NCI-H2029 (cell line): ENCODE data around the gene ARHGAP26.

ENCODE experiments used
- DNase-seq: peaks from one replicate; lab custom pipeline; 2025; lab: John Stamatoyannopoulos, UW

The ARHGAP26 gene

DNA sequence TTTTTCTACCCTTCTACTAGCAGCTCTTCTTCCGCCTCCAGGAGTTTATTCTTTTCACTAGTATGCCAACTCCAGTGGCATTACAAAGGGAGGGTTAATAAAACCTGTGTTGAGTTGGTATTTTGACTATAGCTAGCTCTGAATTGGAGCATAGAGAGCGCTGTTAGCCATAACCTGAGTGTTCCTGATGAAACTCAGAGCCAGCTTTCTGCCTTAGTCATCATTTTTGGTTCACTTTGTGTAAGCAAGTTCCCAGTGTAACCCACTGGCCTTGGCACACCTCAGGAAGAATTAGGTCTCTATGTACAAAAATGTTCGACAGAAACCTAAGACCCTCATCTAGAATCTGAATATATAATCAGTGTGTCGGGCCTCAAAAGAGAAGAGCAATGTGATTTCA is 394.4 kb downstream of the ARHGAP26 start:
- no peak for DNase-seq

DNA sequence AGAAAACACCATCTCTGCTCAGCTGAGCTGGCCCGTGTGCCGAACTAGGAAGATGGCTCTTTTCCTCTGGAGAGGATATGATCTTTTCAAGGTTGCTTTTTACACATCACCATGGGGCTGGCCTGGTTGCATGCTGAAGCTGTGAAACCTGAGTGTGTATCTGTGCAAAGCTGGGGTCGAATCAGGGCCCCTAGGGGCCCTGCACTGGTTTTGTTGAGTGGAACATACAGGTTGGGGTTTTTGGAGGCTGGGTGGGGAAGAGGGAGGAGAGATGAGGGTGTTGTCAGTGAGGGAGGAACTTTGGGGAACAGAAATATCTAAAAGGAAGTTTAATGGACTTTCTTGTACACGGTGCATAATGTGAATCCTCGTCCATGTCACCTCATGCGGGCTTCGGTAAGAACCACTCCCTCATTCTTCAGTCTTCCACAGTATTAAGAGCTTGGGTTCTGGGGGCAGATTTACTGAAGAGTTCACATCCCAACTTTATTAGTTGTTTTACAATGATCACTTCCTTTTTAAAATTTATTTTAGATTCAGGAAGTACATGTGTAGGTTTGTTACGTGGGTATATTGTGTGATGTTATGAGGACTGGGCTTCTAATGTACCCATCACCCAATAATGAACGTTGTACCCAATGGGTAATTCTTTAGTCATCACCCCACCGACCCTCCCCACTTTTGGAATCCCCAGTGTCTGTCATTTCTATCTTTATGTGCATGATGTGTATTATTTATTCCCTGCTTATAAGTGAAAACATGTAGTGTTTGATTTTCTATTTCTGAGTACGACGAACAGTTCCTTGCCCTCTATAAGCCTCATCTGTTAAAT is 395.1 kb downstream of the ARHGAP26 start:
- DNase-seq = no peak

DNA sequence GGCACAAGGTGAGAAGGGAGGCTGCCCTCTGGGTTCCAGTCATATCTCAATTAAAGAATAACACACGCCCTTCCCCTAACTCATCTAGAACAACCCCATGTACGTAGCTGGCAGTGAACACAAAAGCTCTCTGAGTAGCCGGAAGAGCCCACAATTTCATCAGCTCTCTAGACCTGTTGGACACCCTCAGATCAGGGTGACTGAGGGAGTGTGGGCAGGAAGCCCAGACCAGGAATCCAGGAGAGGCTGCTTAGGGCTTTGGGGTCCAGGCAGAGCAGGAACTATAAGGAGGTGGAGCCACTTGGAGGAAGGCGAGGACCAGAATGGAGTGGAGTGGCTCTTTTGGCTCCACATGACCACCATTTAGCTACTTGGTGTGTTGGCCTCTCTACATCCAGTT is 395.9 kb downstream of the ARHGAP26 start:
- DNase-seq = no peak

DNA sequence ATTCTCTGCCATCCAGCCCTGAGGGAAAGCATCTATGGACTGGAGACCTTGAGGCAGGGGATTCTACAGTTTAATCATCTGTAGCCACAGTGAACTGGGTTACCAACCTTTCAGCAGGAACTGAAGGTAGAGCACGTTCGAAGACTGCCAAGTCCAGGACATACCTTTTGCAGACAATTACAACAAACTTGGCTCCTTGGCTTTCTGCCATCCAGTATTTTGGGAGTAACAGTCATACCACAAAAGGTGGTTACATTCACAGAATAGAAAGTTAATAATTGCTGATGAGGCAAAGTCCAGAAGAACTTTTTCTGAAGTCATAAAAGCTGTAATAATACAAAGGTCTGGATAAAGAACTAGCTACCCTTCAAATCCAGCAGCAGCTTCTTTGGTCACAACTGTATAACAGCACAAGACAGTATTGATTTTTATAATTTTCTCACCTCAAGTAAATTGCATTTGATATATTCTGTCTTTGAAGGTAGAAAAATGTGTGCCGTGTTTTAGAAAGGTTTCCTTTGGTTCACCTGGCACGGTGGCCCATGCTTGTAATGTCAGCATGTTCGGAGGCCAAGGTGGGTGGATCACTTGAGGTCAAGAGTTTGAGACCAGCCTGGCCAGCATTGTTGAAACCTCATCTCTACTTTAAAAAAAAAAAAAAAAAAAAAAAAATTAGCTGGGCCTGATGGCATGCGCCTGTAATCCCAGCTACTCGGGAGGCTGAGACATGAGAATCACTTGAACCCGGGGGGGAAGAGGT is 396.7 kb downstream of the ARHGAP26 start:
- no peak for DNase-seq

DNA sequence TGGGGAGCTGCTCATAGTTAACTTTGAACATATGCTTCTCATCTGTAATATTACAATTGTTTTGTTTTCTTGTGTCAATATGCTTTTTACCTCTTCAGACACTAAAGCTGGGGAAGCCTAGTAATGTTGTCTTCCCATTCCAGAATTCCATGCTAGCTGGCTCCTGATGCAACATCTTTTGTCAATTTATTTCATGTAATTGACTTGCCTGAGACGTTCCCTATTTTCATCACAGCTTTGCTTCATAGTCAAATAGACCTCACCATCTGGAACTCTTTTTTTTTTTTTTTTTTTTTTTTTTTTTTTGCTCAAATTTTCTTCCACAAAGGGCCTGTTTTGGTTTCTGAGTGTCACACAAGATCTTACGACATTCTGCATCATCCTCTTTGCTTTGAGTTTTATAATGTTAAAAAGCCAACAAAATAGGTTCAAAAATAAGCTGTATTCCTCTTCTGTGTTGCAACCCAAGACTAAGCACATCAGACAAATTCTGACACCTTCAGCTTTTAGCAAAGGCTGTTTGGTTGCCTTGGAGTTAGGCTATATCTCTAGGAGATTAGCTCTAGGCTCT is 398.1 kb downstream of the ARHGAP26 start:
- DNase-seq = no peak

DNA sequence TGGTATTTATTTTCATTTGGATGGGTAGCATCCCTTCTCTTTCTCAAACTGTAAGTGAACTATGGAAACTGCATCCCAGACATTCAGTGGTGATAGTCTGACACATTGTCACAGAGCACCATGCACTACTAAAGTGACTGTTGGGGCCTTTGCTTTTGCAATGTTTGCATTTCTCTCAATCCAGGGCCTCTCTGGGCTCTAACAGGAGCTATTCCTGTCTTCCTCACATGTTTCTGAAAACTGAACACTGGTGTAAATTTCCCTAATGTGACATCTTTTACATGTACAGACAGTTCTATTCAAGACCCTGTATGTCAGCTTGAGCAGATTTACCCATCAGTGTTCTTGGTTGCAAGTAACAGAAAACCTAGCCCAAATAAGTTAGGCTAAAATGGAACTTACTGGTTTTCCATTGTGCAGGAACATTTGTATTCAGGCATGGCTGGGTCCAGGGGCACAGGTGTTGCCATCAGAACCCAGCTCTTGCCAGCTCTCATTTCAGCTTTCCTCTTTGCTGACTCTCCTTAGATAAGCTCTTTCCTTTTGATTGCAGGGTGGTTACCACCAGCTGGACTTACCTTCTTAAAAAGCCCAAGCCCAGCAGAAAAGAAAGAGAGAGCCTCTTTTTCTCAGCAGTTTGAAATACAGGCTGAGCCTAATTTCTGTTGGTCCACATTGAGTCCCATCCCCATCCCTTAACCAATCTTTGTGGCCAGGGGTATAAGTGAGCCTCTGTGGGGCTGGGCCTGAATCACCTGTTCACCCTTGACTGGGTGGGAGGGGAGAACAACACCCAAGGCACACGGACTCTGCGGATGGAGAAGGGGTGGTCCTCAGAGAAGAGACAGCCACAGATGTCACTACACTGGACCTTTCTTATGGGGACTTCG is 399.0 kb downstream of the ARHGAP26 start:
- DNase-seq = no peak

DNA sequence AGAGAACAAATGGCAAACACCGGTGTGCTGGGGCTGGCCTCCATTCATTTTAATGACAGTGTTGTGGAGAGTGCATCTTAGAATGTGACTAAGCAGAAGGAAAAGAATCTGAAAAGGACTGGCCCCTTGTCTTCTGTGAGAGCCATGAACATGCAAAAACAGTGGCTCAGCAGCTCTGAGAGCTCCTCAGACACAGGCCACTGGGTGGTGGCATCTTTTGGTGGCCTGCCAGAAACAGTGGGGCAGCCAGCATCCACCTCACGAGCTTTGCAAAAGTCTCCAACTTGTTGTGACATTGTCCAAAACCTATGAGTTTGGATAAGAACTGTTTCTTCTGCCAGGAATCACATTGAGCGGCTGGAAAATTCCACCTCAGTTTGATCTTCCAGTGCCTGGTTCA is 399.9 kb downstream of the ARHGAP26 start:
- no peak for DNase-seq

DNA sequence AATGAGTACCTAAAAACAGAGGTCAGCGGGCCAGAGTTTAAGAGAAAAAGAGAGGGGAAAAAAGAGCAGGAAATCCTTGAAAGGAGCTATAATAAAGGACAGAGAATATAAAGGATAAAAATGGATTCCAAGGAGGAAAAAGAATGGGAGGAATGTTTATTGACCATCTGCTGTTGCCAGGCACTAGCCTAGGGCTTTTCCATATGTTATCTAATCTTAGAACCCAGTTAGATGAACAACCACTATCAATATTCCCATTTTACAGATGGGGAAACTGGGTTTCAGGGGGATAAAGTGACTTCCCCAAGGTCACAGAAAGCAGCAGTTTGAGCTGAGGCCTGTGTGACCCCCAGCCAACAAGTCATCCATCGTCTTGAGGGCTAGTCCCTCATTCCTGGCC is 400.8 kb downstream of the ARHGAP26 start:
- DNase-seq = no peak

DNA sequence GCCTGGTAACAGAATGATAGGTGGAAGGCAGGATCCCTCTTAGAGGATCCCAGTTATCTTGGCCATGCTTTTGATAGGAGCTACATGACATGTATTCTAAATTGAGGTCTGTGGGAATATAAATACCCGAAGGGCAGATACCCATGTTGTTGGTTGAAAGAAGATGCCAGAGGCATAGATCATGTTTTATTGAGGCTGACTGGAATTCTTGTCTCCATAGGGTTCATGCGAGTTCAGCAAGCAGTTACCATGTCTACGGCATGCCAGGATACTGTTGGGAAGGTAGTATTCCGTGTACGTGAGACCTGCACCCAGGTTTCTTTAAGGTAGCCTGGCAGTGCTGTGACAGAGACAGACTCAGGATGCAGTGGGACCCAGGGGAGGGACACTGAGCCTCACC is 402.6 kb downstream of the ARHGAP26 start:
- no peak for DNase-seq

DNA sequence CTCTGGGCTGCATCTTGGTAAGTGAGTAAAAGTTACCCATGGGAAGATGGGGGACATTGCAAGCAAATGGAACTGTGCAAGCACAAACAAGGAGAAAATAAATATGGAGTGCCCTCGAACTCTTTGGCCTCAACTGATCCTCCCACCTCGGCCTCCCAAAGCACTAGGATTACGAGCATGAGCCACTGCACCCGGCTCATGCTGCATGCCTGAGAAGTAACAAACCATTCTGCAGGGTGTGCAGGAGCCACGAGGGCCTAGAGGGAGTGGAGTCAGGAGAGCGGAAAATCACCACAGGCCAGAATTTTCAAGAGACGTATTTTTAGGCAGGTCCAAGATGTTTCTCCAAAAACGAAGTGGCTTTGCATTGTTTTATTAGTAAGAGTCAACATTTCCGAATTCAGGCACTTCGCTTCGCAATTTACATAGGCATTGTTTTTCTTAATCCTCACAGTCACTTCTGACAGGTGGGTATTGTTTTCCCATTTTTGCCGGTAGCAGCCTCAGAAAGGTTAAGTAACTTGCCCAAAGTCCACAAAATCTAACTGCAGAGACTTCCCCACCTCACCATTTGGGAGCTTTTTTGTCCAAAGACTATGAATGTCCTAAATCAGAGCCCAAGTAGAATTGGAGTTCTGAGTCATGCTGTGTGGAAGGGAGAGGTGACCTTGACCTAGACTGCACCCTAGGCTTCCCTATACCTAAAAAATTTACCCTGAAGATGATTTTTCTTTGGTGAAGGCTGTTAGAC is 403.1 kb downstream of the ARHGAP26 start:
- no peak for DNase-seq

DNA sequence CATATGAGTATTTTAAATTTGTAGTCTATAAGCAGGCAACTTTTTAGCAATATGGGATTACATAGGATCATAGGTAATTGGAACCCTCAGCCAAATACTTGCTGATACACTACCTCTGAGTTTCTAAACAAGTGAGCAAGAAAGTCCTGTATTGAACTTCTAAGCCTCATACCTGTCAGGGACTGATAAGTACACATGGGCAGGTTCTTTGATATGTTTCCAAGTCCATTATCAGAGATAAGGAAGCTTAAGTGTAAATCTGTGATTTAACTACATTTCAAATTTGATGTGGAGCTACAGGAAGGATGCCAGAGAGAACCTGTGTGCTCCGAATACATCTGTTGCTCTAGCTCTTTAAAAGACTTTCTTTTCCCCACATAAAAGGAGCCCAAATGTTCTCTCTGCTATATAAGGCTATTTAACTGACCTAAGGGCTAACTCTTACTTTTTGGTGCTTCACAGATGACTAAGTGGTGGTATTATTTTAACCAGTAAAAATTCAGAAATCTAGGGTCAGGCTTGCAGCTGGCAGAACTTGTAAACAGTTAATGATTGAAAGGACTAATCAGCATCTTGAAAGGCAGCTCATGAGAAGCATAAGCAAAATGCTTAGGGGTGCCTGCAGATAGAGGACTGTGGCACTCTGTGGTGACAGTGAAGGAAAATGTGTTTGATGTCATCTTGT is 404.7 kb downstream of the ARHGAP26 start:
- no peak for DNase-seq

DNA sequence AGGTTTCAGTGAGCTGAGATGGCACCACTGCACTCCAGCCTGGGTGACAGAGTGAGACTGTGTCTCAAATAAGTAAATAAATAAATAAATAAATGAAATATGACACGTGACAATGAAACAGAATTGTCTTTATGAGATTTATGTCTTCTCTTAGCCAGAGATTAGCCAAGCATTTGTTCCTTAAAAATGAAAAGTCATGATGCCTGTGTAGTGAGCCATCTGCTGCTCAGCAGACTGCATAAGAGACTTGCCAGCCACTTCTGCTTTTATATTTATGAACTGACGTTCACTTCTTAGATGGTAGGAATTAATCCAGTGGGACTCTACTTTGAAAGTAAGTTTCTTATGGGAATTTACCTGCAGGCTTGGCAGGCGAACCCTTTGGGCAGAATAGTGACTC is 405.9 kb downstream of the ARHGAP26 start:
- DNase-seq = no peak

DNA sequence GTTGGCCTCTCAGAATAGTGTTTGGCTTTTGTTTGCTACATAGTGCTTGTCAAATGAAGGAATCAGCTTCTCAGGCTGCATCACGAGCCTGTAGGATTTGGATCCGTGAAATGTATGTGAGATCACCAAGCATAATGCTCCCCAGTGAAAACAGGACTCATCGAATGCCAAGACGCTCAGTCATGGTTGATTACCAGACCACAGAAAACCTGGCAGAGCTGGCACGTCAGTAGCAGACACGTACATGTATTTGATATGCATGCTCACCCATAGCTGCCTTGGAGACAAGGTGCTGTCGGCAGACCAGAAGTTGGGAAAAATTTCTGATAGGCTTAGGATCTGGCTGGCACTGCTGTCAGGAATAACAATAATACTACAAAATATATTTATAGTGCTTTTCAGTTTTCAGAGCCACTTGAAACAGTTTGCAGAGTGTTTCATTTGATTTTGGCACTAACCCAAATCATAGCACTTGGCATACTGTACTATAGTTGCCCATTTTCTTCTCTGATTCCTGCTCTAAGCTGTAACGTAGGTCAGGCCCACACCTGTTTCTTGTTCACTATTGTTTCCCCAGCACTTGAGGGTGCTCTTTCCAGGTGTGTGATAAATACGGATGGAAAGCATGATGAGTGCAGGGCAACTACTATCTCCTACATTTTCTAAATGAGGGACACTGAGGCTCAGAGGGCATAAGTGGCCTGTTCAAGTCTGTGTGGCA is 407.2 kb downstream of the ARHGAP26 start:
- peak; percentile 91 for DNase-seq

DNA sequence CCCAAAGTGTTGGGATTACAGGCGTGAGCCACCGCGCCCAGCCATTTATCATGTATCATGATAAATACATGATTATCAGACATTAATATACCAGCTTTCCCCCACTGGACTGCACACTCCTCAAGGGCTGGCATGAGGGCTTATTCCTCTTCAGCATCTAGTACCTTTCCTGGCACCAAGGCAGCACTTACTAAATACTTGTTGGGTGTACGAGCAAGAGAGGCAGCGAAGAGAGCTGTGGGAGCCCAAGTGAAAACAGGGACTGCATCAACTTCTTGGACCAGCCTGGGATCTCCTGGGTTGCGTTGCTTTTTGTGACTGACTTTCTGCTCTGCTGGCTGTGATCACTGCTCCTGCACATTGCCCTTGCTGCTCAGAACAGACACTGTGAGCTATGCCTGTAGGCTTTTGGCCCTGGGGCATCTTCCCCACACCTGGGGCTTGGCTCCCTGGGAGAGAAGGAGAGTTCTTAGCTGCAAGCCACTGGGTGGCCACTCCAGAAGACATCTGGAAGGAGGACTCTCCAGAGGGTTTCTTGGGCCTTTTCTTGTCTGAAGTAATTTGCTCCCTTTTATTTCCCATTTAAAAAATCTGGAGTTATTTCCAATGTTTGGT is 409.1 kb downstream of the ARHGAP26 start:
- DNase-seq = no peak

DNA sequence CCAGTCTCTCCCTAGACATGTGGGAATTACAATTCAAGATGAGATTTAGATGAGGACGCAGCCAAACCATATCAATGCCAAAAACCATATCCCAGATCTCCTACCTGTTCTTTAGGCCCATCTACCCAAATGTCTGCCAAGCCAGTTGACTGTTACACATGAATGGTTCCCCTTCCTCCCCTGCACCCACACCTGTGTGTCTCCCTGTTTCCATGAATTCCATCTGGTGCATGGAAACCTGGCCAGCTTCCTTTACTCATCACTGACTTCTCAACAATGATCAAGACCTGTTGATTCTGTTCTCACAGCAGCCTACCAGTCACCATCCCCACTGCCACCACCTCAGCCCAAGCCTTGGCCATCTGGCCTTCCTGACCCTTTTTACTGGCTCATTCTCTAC is 410.6 kb downstream of the ARHGAP26 start:
- no peak for DNase-seq

DNA sequence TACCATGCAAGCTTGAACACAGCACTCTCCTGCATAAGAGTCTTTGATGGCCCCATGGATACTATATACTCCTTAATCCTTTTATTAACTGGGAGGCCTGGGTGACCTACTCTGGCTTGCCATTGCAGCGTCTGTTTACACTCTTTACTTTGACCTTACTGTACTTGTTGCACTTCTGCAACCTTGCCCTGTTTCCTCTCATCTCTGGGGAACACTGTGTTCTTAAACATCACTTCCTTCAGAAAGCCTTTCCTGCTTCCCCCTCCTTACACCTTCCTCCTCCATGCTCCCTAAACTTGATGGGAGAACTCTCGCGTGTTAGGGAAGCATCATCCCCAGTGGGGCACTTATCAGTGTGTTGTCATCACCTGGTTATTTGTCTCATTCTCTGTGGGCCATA is 411.0 kb downstream of the ARHGAP26 start:
- no peak for DNase-seq

DNA sequence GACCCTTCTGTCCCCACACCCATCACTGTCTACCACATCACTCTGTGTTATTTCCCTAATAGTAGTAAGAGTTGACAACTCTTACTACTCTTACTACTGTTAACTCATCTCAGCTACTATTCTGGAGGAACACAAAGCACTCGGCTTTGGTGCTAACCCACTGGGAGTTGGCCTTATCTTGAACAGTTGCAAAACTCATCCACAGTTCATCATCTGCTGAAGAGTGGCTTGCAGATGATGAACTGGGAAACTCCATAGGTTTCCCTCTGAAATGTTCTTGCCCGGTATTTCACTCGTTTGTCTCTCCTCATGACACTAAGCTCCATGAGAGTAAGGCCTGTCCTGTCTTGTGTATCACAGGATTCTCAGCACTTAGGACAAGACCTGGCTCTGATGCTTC is 411.9 kb downstream of the ARHGAP26 start:
- DNase-seq = no peak

DNA sequence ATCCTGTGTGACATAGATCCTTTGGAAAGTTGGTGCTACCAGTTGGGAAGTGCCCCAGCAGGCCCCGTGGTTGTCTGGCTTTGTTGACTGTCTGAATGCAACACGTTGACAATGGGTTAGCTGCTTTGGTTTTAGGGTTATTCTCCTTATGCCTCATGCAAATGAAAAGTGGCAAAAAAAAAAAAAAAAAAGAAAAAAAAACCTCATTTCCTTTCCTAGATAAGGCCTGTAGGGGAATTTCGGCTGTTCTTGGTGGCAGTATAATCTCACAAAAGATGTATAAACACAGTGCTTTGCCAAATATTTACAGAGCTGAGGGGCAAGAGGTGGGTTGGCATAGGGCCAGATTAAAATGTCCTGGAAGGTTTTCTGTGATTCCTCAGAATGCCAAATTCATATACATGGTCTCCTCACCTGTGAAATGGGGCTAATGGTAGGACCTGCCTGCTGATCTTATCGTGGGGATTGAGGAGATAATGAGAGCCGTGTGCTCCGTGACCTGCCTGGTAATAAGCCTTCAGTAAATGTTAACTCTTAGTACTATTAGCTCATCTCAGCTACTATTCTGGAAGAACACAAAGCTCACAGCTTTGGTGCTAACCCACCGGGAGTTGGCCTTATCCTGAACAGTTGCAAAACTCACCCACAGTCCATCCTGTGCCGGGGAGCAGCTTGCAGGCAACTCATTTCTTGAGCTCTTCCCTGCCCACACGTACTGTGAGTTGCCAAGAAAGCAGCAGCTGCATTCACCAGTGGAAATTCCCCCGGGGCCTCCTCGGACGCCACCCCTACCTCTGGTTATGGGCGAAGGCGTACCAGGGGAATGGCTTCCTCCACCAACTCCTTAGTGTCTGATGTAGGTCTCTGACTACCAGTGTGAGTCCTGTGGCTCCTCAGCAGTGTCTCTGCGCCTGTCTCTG is 413.0 kb downstream of the ARHGAP26 start:
- DNase-seq = no peak

DNA sequence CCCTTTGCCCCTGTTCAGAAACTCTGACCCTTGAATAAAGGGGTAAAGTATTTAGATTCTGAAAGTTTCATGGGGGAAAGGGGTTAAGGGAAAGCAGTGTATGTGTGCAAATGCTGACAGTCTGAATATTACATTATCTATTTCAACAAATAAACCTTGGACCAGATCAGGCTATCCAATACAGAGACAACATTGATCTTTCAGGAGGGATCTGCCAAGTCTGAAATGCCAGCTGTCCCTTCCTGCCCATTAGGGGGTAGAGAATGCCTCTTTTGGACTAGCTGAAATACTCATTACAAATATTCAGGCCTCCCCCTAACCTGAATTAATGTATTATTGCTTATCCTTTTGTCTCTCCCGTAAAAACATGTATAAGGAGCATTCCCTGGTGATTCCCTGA is 413.8 kb downstream of the ARHGAP26 start:
- DNase-seq = no peak
